Neural progenitor cell (in vitro differentiated cells): ENCODE measurements around the gene UNK. TPM values are rescaled to one million over a fixed set of nuclear protein-coding genes. Genes with fewer than 3 reads are reported as not detected.
"Not testable (repeated sequence)": the region's sequence is repeated elsewhere in the genome, so short reads cannot be mapped to it uniquely, and the experiment has no call there.

Source experiments
- DNase-seq: peaks from one replicate; pipeline ENCODE4 v3.0.0-alpha.2; 2016; ENCODE audit warnings: low spot score
- H2AFZ ChIP-seq: fragments of 200-600 bp; sonication (generic); replicated peaks from 2 replicates; pipeline ENCODE4 v1.6.1; 2016; ENCODE audit warnings: antibody characterized with exemption
- H3F3A ChIP-seq: fragments of 200-600 bp; sonication (generic); 2 replicates; pipeline ENCODE4 v1.6.1; 2016; ENCODE audit warnings: antibody characterized with exemption, low read depth
- H3K27ac ChIP-seq: fragments of 200-600 bp; sonication (generic); 2 replicates; pipeline ENCODE4 v1.5.1; 2016; ENCODE audit warnings: mild to moderate bottlenecking
- H3K27me3 ChIP-seq: fragments of 200-600 bp; sonication (generic); 2 replicates; pipeline ENCODE4 v1.6.1; 2016; ENCODE audit warnings: mild to moderate bottlenecking, moderate library complexity
- H3K36me3 ChIP-seq: fragments of 200-600 bp; sonication (generic); 2 replicates; pipeline ENCODE4 v1.5.1; 2016
- H3K4me1 ChIP-seq: fragments of 200-600 bp; sonication (generic); 2 replicates; pipeline ENCODE4 v1.6.1; 2016; ENCODE audit warnings: mixed run types
- H3K4me2 ChIP-seq: fragments of 200-600 bp; sonication (generic); 2 replicates; pipeline ENCODE4 v1.6.1; 2016
- H3K4me3 ChIP-seq: fragments of 200-600 bp; sonication (generic); 2 replicates; pipeline ENCODE4 v1.5.1; 2016
- H3K79me2 ChIP-seq: fragments of 200-600 bp; sonication (generic); 2 replicates; pipeline ENCODE4 v1.6.1; 2016; ENCODE audit warnings: low read depth
- H3K9ac ChIP-seq: fragments of 200-600 bp; sonication (generic); 2 replicates; pipeline ENCODE4 v1.6.1; 2016
- H3K9me3 ChIP-seq: fragments of 200-600 bp; sonication (generic); 2 replicates; pipeline ENCODE4 v1.5.1; 2016; ENCODE audit warnings: low read depth
- H4K20me1 ChIP-seq: fragments of 200-600 bp; sonication (generic); 2 replicates; pipeline ENCODE4 v1.6.1; 2016; ENCODE audit warnings: low read depth
- H3K27ac Mint-ChIP-seq: 3 replicates; pipeline ENCODE4 v1.8.0; 2021; ENCODE audit warnings: mixed read lengths
- H3K27me3 Mint-ChIP-seq: 2 replicates; pipeline ENCODE4 v1.8.0; 2022; ENCODE audit warnings: low read depth, mild to moderate bottlenecking, inconsistent platforms, moderate library complexity, mixed read lengths; ENCODE audit not compliant: insufficient read depth
- H3K36me3 Mint-ChIP-seq: 3 replicates; pipeline ENCODE4 v1.8.0; 2021; ENCODE audit warnings: mixed read lengths
- H3K4me1 Mint-ChIP-seq: 3 replicates; pipeline ENCODE4 v1.8.0; 2021; ENCODE audit warnings: mixed read lengths
- H3K4me3 Mint-ChIP-seq: 3 replicates; pipeline ENCODE4 v1.8.0; 2021; ENCODE audit warnings: mild to moderate bottlenecking, moderate library complexity, mixed read lengths
- H3K9me3 Mint-ChIP-seq: 3 replicates; pipeline ENCODE4 v1.8.0; 2020; ENCODE audit warnings: mixed read lengths
- EZH2 ChIP-seq: fragments of 200-600 bp; sonication (generic); IDR thresholded peaks from 2 replicates; pipeline ENCODE4 v1.6.1; 2017; ENCODE audit warnings: antibody characterized with exemption, mild to moderate bottlenecking, moderate library complexity
- EZH2phosphoT487 ChIP-seq: fragments of 200-600 bp; sonication (generic); IDR thresholded peaks from 2 replicates; pipeline ENCODE4 v1.6.1; 2017; ENCODE audit warnings: antibody characterized with exemption
- total RNA-seq: library from RNA; depleted of rRNA; stranded (reverse); fragments of >200 nt; gene quantifications from 2 replicates; pipeline ENCODE4 v1.2.3, GENCODE V29; 2015; ENCODE audit warnings: low replicate concordance
- TF ChIP-seq, protein P1 (sequence below): fragments of 200-600 bp; sonication (generic); IDR thresholded peaks from 2 replicates; pipeline ENCODE4 v1.5.1; 2017; ENCODE audit warnings: antibody characterized with exemption, mild to moderate bottlenecking

The UNK gene
- total RNA-seq, 1 donor from 2014 or later = 38.5 TPM

DNA sequence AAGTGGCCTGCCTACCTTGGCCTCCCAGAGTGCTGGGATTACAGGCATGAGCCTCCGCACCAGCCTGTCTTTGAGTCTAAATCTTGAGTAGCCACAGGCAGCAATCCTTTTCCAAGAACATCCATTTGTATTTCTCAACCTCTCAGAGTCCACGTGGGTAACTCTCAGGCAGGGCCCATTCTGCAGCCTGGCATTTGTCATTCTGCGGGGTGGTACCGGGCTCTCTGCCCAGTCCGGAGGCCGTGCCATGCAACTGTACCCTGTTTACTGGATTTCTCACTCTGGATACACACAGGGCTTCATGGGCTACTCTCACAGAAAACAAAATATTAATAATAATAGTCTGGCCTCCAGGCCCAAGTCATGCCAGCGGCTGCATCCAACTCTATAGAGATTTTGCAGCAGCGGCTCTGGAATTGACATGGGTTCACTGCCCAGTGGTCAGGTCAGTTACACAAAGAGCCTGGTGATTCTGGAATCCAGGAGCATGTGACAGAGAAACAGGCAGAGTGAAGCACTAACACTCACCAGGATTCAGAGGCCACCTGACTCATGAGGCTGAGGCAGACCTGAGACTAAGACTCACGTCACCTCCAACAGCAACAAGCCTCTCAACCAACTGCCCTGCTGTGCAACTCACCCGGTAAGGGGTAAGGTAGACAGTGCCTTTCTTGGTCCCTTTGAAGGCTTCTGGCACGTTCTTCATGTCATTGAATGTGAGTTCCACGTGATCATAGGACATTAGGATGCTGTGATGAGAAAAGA is 66.5 kb downstream of the UNK start:
- Histone ChIP-seq H3F3A (peaks cover 17% of the 10 kb centered on the region), H3K27me3 (no peaks in the 10 kb centered on the region), H3K27ac (no peak overlapping the region), H3K4me1 (no peaks in the 10 kb centered on the region), H3K36me3 (no peaks in the 10 kb centered on the region), H3K9ac (no peak overlapping the region), H4K20me1 (peaks cover 6% of the 10 kb centered on the region), H3K9me3 (no peaks in the 10 kb centered on the region), H3K4me2 (no peak overlapping the region), H3K79me2 (peaks cover 22% of the 10 kb centered on the region), H2AFZ (no peak overlapping the region), H3K4me3 (no peak overlapping the region)
- Mint-ChIP-seq H3K36me3 (peaks cover 5% of the 10 kb centered on the region), H3K9me3 (no peaks in the 10 kb centered on the region), H3K4me1 (peaks cover 7% of the 10 kb centered on the region), H3K27ac (no peak overlapping the region), H3K4me3 (no peak overlapping the region), H3K27me3 (peaks cover 5% of the 10 kb centered on the region)
- DNase-seq = no peak
- TF ChIP-seq EZH2 = no peak
- no peak for TF ChIP-seq EZH2phosphoT487
- TF ChIP-seq, protein P1, sequence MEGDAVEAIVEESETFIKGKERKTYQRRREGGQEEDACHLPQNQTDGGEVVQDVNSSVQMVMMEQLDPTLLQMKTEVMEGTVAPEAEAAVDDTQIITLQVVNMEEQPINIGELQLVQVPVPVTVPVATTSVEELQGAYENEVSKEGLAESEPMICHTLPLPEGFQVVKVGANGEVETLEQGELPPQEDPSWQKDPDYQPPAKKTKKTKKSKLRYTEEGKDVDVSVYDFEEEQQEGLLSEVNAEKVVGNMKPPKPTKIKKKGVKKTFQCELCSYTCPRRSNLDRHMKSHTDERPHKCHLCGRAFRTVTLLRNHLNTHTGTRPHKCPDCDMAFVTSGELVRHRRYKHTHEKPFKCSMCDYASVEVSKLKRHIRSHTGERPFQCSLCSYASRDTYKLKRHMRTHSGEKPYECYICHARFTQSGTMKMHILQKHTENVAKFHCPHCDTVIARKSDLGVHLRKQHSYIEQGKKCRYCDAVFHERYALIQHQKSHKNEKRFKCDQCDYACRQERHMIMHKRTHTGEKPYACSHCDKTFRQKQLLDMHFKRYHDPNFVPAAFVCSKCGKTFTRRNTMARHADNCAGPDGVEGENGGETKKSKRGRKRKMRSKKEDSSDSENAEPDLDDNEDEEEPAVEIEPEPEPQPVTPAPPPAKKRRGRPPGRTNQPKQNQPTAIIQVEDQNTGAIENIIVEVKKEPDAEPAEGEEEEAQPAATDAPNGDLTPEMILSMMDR = no peak

DNA sequence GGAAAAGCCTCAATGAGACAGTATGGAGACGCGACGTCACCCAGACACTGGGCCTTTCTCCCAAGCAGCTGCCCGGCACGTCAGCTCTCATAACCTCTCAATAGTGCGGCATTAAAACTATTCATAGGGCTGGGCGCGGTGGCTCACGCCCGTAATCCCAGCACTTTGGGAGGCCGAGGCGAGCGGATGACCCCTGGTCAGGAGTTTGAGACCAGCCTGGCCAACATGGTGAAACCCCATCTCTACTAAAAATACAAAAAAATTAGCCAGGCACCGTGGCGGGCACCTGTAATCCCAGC is 67.0 kb downstream of the UNK start:
- H3K9ac ChIP-seq, H3K27ac Mint-ChIP-seq: not testable (repeated sequence)

DNA sequence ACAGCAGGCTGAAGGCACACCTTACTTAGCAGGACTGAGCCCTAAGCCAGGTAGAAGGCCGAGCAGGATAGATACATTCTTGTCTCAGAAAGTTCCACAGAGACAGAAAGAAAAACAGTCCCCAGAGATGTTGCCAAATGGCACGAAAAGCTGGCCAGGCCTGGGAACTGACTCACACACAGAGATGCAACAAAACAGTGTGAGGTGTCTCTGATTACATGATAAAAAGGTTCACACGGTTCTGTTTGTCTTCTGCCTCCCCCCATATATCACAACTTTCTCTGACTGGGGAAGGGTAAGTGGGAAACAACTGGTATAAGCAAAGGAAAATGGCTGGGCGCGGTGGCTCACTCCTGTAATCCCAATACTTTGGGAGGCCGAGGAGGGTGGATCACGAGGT is 68.8 kb downstream of the UNK start:
- Mint-ChIP-seq H3K4me3 (peak overlapping the region; percentile 73), H3K27me3 (peaks cover 4% of the 10 kb centered on the region), H3K9me3 (no peaks in the 10 kb centered on the region), H3K4me1 (peaks cover 13% of the 10 kb centered on the region), H3K36me3 (peaks cover 3% of the 10 kb centered on the region), H3K27ac (no peak overlapping the region)
- H3K4me1 ChIP-seq = peaks cover 4% of the 10 kb centered on the region
- no peaks in the 10 kb centered on the region for H3K36me3 ChIP-seq
- TF ChIP-seq EZH2 (no peak), EZH2phosphoT487 (no peak)
- TF ChIP-seq, protein P1 = no peak
- peaks cover 6% of the 10 kb centered on the region for H4K20me1 ChIP-seq
- H3K9ac ChIP-seq = no peak overlapping the region
- H3K79me2 ChIP-seq = peaks cover 22% of the 10 kb centered on the region
- no peak overlapping the region for H3K27ac ChIP-seq
- H3K9me3 ChIP-seq = no peaks in the 10 kb centered on the region
- no peaks in the 10 kb centered on the region for H3K27me3 ChIP-seq
- H3K4me2 ChIP-seq = no peak overlapping the region
- no peak for DNase-seq
- H2AFZ ChIP-seq = no peak overlapping the region
- H3K4me3 ChIP-seq = no peak overlapping the region
- peaks cover 22% of the 10 kb centered on the region for H3F3A ChIP-seq

More for the DNA sequence above, 67.0 kb downstream of the UNK start:
- H3K4me3 Mint-ChIP-seq, H3K27ac ChIP-seq, H3K27me3 Mint-ChIP-seq, H4K20me1 ChIP-seq, H3K36me3 Mint-ChIP-seq, H3K27me3 ChIP-seq, H3K36me3 ChIP-seq, H2AFZ ChIP-seq, H3K9me3 Mint-ChIP-seq, H3K4me3 ChIP-seq, H3K4me1 ChIP-seq, DNase-seq, H3K9me3 ChIP-seq, H3K4me2 ChIP-seq: not testable (repeated sequence)
- H3F3A ChIP-seq = peaks cover 21% of the 10 kb centered on the region
- peaks cover 22% of the 10 kb centered on the region for H3K79me2 ChIP-seq
- peaks cover 11% of the 10 kb centered on the region for H3K4me1 Mint-ChIP-seq

DNA sequence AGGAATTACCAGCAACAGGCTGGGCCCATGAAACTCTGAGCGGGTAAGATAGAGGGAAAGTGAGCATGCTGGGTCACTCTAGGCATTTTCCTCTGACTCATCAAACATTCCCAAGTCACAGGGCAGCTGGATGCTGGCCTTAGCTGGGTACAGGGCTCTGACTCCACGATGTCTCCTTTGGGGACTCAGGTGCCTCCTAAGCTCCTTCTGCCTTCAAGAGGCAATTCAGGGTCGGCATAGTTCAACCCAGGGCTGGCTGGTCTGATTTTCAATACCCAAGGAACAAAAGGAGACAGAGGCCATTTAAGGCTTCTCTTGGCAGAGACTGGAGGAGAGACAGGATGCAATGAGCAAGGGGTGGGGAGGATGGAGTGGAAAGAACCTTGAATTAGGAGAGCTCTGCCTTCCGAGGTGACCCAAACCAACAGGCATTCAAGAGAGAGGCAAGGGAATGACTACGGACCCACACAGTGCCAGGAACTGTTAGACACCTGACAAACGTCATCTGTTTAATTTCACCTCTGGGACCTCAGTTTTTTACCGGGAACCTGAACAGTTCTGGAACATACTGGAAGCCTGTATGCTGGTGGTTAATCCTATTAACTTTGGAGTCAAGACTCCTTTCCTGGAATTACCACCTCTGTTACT is 69.6 kb downstream of the UNK start:
- Mint-ChIP-seq H3K4me1 (peaks cover 13% of the 10 kb centered on the region), H3K36me3 (peaks cover 2% of the 10 kb centered on the region), H3K4me3 (no peak overlapping the region), H3K27me3 (peaks cover 4% of the 10 kb centered on the region), H3K27ac (peak overlapping the region; percentile 81), H3K9me3 (no peaks in the 10 kb centered on the region)
- Histone ChIP-seq H2AFZ (no peak overlapping the region), H3K4me1 (peaks cover 4% of the 10 kb centered on the region), H3K4me2 (peak overlapping the region; percentile 81), H3K36me3 (no peaks in the 10 kb centered on the region), H3K27me3 (no peaks in the 10 kb centered on the region), H3K4me3 (peak overlapping the region; percentile 71), H3K9ac (peak overlapping the region; percentile 21), H3F3A (peaks cover 16% of the 10 kb centered on the region), H4K20me1 (peaks cover 6% of the 10 kb centered on the region), H3K27ac (no peak overlapping the region), H3K9me3 (no peaks in the 10 kb centered on the region), H3K79me2 (peaks cover 22% of the 10 kb centered on the region)
- TF ChIP-seq, protein P1 = no peak
- TF ChIP-seq EZH2 (no peak), EZH2phosphoT487 (no peak)
- peak; percentile 32 for DNase-seq
